ENCODE measurements around the gene MRPS16. TPM values are rescaled to one million over a fixed set of nuclear protein-coding genes. Genes with fewer than 3 reads are reported as not detected.

Gene MRPS16
- total and polyA plus RNA-seq, 2 experiments from 2014 or later = 58.7 to 105 TPM

DNA sequence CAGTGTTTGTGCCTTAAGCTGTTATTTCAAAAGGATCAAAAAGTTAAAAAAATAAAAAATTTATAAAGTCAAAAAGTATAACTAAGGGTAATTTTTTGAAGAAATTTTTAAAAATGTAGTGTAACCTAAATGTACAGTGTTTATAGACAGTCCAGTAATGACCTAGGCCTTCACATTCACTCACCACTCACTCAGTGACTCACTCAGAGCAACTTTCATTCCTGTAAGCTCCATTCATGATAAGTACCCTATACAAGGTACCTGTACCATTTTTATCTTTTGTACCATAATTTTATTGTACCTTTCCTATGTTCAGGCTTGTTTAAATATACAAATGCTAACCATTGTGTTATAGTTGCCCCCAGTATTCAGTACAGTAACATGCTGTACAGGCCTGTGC, 26.9 kb downstream of the MRPS16 start:
- no peaks in the 10 kb centered on the region for H3K79me2 ChIP-seq
- H3K4me1 ChIP-seq (ENCODE audit: insufficient read depth) = no peaks in the 10 kb centered on the region
- H3K9me3 ChIP-seq (ENCODE audit: low read depth) = no peaks in the 10 kb centered on the region
- H2AFZ ChIP-seq = no peak overlapping the region
- H3K9me2 ChIP-seq (replicated peaks; ENCODE audit: insufficient read depth) = no peaks in the 10 kb centered on the region
- no peak for DNase-seq (ENCODE audit: low spot score)
- H3K27me3 ChIP-seq = no peaks in the 10 kb centered on the region
- H3K36me3 ChIP-seq (replicated peaks; ENCODE audit: insufficient read depth, low read depth) = no peaks in the 10 kb centered on the region
- TF ChIP-seq, protein P1, sequence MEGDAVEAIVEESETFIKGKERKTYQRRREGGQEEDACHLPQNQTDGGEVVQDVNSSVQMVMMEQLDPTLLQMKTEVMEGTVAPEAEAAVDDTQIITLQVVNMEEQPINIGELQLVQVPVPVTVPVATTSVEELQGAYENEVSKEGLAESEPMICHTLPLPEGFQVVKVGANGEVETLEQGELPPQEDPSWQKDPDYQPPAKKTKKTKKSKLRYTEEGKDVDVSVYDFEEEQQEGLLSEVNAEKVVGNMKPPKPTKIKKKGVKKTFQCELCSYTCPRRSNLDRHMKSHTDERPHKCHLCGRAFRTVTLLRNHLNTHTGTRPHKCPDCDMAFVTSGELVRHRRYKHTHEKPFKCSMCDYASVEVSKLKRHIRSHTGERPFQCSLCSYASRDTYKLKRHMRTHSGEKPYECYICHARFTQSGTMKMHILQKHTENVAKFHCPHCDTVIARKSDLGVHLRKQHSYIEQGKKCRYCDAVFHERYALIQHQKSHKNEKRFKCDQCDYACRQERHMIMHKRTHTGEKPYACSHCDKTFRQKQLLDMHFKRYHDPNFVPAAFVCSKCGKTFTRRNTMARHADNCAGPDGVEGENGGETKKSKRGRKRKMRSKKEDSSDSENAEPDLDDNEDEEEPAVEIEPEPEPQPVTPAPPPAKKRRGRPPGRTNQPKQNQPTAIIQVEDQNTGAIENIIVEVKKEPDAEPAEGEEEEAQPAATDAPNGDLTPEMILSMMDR (IDR thresholded peaks at IDR 0.05; ENCODE audit: poor library complexity) = no peak
- TF ChIP-seq EZH2phosphoT487 (IDR thresholded peaks at IDR 0.05; ENCODE audit: low read depth, severe bottlenecking, unreplicated experiment) (no peak), EZH2 (IDR thresholded peaks at IDR 0.05; ENCODE audit: borderline replicate concordance) (no peak)
- no peaks in the 10 kb centered on the region for H4K20me1 ChIP-seq (ENCODE audit: insufficient read depth, poor library complexity, severe bottlenecking)
- H3K4me2 ChIP-seq = no peak overlapping the region
- H3K4me3 ChIP-seq = no peak overlapping the region
- no peak overlapping the region for H3K27ac ChIP-seq

GRCh38 chr10:73220989-73221388, 31.5 kb downstream of the MRPS16 start:
- Histone ChIP-seq H3K4me1 (ENCODE audit: insufficient read depth) (no peaks in the 10 kb centered on the region), H4K20me1 (ENCODE audit: insufficient read depth, poor library complexity, severe bottlenecking) (no peaks in the 10 kb centered on the region), H3K27ac (no peak overlapping the region), H3K36me3 (replicated peaks; ENCODE audit: insufficient read depth, low read depth) (no peaks in the 10 kb centered on the region), H3K9me3 (ENCODE audit: low read depth) (no peaks in the 10 kb centered on the region), H3K4me2 (no peak overlapping the region), H3K27me3 (no peaks in the 10 kb centered on the region), H3K79me2 (no peaks in the 10 kb centered on the region), H3K4me3 (no peak overlapping the region), H2AFZ (no peak overlapping the region), H3K9me2 (replicated peaks; ENCODE audit: insufficient read depth) (no peaks in the 10 kb centered on the region)
- TF ChIP-seq EZH2 (IDR thresholded peaks at IDR 0.05; ENCODE audit: borderline replicate concordance) (no peak), EZH2phosphoT487 (IDR thresholded peaks at IDR 0.05; ENCODE audit: low read depth, severe bottlenecking, unreplicated experiment) (no peak)
- TF ChIP-seq, protein P1 (IDR thresholded peaks at IDR 0.05; ENCODE audit: poor library complexity) = no peak
- 100% methylated on average over 1 of the region's 1 CpG for WGBS (ENCODE audit: low lambda C conversion rate, missing lambda C conversion rate)
- no peak for DNase-seq (ENCODE audit: low spot score)

DNA sequence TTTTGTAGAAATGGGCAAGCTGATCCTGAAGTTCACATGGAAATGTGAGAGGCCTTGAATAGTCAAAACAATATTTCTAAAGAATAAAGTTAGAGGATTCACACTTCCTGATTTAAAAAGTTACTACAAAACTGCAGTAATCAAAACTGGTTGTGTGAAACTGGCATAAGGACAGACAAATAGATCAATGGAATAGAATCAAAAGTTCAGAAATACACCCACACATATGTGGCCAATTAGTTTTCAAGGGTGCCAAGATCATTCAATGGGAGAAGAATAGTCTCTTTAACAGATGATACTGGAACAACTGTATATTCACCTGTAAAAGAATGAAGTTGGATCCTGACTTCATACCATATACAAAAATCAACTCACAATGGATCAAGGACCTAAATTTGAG, 33.1 kb downstream of the MRPS16 start:
- Histone ChIP-seq H3K27ac (no peak overlapping the region), H3K27me3 (no peaks in the 10 kb centered on the region), H2AFZ (no peak overlapping the region), H3K4me1 (ENCODE audit: insufficient read depth) (no peaks in the 10 kb centered on the region), H4K20me1 (ENCODE audit: insufficient read depth, poor library complexity, severe bottlenecking) (no peaks in the 10 kb centered on the region), H3K9me2 (replicated peaks; ENCODE audit: insufficient read depth) (no peaks in the 10 kb centered on the region), H3K79me2 (no peaks in the 10 kb centered on the region), H3K36me3 (replicated peaks; ENCODE audit: insufficient read depth, low read depth) (no peaks in the 10 kb centered on the region), H3K4me2 (no peak overlapping the region), H3K4me3 (no peak overlapping the region), H3K9me3 (ENCODE audit: low read depth) (no peaks in the 10 kb centered on the region)
- TF ChIP-seq, protein P1 (IDR thresholded peaks at IDR 0.05; ENCODE audit: poor library complexity) = no peak
- TF ChIP-seq EZH2phosphoT487 (IDR thresholded peaks at IDR 0.05; ENCODE audit: low read depth, severe bottlenecking, unreplicated experiment) = no peak
- TF ChIP-seq EZH2 (IDR thresholded peaks at IDR 0.05; ENCODE audit: borderline replicate concordance) = no peak
- no peak for DNase-seq (ENCODE audit: low spot score)

Data from hepatocyte (in vitro differentiated cells).